HG03196 (cell line): Measurements from ENCODE around the gene NMUR1.
"Not testable (repeated sequence)": the region's sequence is repeated elsewhere in the genome, so short reads cannot be mapped to it uniquely, and the experiment has no call there.

Experiments used
- ATAC-seq: cut with Tn5 transposase; IDR thresholded peaks from one replicate; pipeline ENCODE4 v1.9.1; 2021; ENCODE audit not compliant: unreplicated experiment

NMUR1 gene

DNA sequence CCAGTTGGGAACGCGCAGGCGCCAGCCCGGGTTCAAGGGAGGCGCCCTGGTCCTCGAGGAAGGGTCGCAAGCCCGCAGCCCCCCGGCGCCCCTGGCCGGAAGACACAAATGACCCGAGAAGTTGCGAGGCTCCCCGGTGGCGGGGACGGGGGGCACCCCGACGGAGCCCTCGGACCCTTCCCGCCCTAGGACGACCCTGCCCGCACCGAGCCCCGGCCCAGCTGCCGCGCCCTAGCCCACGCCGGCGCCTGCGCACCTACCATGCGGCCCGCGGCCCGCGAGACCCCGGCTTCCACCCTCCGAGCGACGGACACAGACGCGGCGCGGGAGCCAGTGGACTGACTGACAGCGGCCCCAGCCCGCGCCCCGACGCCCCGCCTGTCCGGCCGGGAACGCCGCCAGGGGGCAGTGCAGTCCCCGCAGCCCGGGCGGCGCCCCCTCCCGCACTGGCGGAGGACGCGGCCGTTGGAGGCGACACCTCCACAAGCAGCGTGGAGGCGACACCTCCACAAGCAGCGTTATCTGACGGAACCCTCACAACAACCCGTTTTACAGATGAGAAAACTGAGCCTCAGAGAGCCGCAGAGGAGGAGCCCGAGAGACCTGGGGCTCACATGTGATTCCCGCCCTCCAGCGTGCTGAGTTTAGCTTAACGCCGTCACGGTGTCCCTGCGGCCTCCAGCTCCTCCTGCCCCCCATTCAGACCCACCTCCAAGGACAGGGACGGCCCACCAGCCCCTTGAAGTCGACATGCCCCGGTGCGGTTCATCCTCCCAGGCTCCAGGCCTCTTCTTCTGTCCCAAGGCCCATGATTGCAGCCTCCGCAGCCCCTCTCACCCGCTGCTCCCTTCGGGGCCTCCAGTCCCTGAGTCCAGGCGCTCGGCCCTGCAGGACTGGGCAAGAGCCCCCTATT is at the start of gene NMUR1:
Gene NMUR1 (minus strand): TSS at position 347 of the 913 bp plus-strand sequence. CDS start 84 bp downstream, at position 263.
- no peak for ATAC-seq

DNA sequence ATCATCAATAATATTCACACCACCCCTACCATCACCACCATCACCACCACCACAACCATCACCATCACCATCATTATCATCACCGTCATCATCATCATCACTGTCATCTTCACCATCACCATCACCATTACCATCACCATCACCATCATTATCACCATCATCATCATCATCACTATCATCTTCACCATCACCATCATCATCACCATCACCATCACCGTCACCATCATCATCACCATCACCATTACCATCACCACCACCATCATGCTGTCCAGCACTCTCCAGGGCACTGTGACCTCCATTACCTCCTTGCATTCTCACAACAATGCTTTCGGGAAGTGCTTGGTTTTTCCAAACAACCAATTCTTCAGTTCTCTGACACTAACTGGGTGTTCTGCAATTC is 49.3 kb upstream of the NMUR1 start:
- ATAC-seq: no peak

- ATAC-seq: not testable (repeated sequence)
Measured at GRCh38 chr2:231578655-231579054, 48.4 kb upstream of the NMUR1 start.

DNA sequence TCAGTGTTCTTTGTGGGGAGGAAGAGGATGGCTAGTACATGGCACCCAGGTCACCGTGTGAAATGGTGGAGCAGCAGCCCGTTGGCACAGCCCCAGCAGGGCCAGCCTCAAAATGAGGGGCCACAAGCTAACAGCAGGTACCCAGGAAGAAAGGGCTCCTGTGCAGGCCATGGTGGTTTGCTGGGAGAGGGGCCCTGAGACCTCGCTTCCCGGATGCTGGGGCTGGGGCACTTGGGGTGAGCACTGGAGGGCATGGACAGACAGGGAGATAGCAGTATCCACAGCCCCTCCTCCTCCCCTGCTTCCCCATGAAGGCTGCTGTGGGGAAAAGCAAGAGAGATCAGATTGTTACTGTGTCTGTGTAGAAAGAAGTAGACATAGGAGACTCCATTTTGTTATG is 46.2 kb upstream of the NMUR1 start:
- no peak for ATAC-seq

GRCh38 chr2:231575612-231576256 is 45.5 kb upstream of the NMUR1 start:
- ATAC-seq: no peak

DNA sequence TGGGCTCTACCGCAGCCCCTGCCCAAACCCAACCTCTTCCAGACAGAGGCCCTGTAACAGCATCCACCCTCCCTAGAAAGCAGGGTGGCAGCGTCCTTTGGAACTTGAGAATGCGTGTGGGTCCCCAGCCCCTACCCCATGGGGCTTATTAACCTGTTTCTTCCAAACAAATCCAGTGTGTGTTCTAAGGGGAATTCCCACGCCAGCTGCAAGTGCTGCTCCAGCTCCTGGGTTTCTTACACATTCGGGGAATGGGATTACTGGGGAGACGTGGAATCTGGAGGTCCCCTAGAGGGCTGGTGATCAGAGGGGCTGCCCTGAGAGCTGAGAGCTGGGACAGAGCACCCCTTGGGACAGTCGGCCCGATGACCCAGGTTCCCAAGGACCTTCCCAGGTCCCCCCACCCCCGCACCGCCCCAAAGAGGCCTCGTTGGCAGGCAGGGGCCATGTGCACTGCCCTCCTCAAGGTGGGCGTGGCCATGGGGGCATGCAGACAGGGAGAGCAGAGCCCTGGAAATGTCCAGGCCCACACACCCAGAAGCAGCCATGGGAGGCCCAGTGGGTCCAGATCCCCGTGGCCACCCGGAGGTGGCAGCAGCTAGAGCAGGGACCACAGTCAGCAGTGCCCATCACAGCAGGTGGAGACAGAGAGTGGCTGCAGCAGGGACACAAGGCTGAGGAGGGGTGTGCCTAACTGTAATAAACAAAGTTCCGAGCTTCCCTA is 43.6 kb upstream of the NMUR1 start:
- no peak for ATAC-seq

DNA sequence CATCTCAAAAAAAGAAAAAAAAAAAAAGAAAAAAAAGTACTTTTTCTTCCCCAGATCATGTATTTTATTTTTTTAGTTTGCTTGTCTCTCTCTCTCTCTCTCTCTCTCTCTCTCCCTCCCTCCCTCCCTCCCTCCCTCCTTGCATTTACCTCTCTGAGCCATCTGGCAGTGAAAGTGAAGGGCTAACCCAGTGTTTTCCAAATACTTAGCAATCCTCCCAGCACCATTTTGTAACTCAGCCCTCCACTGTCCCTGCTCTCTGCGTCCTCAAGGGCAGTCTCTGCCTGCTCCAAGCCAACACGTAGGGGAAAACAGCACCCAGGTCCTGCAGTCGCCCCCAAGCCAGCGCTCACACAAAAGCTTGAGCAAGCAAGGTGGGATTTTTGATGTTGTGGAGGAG is 42.9 kb upstream of the NMUR1 start:
- no peak for ATAC-seq

GRCh38 chr2:231571661-231572191 is 41.5 kb upstream of the NMUR1 start:
- ATAC-seq: no peak

DNA sequence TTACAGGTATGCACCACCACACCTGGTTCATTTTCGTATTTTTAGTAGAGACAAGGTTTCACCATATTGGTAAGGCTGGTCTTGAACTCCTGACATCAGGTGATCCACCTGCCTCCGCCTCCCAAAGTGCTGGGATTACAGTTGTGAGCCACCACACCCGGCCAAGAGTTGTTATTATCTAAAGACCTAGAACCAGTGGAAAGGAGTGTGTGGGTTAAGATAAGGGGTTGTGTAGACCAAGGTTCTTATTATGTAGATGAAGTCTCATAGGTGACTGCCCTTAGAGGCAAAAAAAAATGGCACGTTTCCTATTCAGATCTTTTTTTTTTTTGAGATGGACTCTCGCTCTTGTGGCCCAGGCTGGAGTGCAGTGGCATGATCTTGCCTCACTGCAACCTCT is 40.7 kb upstream of the NMUR1 start:
- ATAC-seq: not testable (repeated sequence)

DNA sequence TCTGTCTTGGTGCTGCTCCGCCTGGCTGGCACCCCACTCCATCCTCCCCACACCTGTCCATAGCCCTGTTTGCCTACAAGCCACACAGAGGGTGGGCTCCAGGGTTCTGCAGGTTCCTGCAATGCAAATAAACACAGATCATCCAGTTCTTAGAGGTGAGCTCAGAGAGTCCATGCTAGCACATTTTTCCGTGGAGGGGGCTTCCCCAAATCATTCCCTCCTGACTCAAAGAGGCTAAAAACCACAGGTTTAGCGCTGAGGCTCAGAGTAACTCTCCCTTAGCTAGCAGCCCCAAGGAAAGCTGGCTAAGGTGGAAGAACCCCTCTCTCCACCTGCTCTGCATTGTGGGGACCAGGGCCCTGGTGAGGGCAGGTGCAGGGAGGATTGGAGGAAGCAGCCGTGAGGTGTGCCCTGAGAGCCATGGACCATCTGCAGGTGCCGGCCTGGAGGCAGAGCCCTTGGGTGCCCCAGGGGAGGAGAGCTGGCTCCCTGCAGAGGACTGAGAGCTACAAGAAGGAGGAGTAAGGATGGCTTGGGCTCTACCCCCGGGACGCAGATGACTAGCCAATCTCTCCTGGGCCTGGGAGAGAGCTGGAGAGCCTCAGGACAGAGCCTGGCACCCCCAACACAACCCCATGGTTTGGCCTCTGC is 38.7 kb upstream of the NMUR1 start:
- no peak for ATAC-seq

- ATAC-seq: no peak
Measured at GRCh38 chr2:231568098-231568784, 38.0 kb upstream of the NMUR1 start.

DNA sequence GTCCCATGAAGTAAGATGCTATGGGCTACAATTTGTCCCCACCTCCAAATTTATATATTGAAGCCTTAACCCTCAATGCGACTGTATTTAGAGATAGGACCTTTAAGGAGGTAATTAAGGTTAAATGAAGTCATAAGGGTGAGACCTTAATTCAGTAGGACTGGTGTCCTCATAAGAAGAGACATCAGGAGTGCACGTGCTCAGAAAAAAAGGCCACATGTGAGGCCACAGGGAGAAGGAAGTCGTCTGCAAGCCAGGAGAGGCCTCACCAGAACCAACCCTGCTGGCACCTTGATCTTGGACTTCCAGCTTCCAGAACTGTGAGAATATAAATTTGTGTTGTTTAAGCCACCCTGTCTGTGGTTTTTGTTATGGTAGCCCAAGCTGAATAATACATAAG is 36.9 kb upstream of the NMUR1 start:
- no peak for ATAC-seq

GRCh38 chr2:231565887-231566594 is 35.8 kb upstream of the NMUR1 start:
- no peak for ATAC-seq

DNA sequence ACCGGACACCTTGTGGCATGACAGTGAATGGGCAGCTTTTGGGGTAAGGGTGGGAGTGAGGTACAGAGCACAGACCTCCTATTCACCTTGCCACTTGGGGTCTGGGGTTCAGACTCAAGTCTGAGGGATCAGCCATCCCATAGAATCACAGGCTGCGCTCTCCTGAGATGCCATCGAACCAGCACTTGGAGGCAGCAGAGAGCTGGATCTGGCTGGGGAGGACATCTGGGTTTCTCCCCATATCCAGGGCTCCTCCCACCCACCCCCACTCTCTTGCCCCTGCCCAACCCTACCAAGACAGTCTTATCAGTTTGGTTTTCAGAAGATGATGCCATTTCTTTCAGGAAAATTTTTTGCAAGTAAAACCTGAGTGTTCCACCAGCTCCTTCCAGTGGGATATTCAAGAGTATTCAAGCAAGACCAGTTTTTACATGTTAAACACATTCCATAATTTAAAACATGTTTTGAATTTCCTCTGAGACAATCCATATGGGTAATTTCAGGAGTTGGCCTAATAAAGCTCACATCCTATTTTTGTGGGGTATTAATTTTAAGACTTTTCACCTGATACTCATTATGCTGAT is 33.2 kb upstream of the NMUR1 start:
- ATAC-seq: no peak

- ATAC-seq: peak; percentile 72
Measured at GRCh38 chr2:231557571-231558217, 27.4 kb upstream of the NMUR1 start.

DNA sequence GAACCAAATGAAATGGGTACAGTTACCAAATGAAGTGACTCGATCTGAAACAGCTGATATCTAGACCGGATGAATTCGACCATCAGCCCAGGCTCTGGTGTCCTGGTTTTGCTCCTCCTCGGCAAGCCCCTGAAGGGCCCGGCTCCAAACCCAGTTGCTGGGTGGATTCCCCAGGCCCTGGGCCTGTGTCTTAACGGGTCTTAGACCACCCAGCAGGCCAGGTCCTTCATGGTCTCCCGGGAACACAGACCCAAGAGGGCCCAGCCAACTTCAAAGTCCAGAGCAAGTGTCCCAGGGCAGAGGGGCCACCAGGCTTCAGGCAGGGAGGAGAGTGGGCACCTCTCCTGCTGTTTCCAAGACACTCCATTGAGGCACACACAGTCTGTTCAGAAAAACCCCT is 26.7 kb upstream of the NMUR1 start:
- no peak for ATAC-seq

GRCh38 chr2:231556496-231556895 is 26.3 kb upstream of the NMUR1 start:
- ATAC-seq: not testable (repeated sequence)

GRCh38 chr2:231554748-231555545 is 24.7 kb upstream of the NMUR1 start:
- ATAC-seq: no peak
